ENCODE measurements around the gene KLHL6.
"Not testable (repeated sequence)": the region's sequence is repeated elsewhere in the genome, so short reads cannot be mapped to it uniquely, and the experiment has no call there.

KLHL6 gene

DNA sequence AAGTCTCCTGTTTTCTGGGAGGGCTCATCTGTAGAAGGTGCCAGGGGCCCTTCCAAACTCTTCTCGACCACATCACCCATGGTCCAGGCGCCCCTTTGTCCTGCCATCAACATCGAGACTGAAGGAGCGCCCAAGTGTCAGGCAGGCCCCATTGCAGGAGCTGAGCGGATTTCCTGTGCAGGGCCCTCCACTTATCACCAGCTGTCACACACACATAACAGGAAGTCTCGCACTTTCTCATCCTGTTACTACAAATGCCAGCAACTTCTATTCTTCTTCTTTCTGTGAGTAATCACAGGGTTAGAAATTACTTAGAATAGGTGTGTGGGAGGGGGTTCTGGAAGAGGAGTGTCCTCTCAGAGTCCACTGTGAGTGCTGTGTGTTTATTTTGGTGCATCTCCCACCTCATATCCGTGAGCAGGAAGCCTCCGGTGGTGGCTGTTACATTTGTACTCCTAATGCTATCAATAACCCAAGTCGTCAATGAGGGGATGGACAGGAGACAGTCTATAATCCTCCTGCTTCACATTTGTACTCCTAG is at the start of gene KLHL6:
KLHL6 (minus strand) TSS at position 166 of the 541 bp plus-strand sequence; CDS start at position 113, 53 bp downstream.
- FAIRE-seq: no peak

DNA sequence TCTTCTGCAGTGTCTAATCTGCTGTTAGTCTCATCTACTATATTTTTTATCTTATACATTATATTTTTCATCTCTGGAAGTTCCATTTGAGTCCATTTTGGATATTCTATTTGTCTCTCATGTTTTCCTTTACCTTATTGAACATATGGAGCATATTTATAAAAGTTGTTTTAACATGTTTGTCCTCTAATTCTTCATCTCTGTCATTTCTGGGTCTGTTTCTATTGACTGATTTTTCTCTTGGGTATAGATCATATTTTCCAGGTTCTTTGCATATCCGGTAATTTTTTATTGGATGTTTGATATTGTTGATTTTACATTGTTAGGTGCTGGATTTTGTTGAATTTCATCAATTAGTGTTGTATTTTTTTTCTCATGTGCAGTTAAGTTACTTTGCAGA is 42.5 kb upstream of the KLHL6 start:
- no peak for FAIRE-seq

GRCh38 chr3:183594636-183595035 is 39.1 kb upstream of the KLHL6 start:
- no peak for FAIRE-seq

- no peak for FAIRE-seq
Measured at GRCh38 chr3:183592821-183593220, 37.3 kb upstream of the KLHL6 start.

GRCh38 chr3:183591881-183592521 is 36.5 kb upstream of the KLHL6 start:
- no peak for FAIRE-seq

- no peak for FAIRE-seq
Measured at GRCh38 chr3:183590442-183590841, 34.9 kb upstream of the KLHL6 start.

DNA sequence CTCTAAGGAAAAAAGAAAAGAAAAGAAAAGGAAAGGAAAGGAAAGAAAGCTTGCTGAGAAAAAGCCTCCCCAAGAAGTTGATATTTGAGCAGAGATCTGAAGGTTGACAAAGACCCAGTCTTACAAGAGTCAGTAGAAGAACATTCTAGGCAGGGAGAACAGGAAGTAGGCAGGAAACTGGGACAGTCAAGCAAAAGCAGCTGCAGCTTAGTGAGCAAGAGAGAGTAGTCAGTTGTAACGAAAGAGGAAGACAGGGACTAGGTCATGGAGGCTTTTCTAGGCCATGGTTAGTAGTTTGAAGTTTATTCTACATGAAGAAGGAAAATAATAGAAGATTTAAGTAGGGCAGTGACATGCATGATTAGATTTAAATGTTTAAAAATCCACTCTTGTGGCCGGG is 31.8 kb upstream of the KLHL6 start:
- FAIRE-seq: no peak

- FAIRE-seq: no peak
Measured at GRCh38 chr3:183586477-183586876, 31.0 kb upstream of the KLHL6 start.

- FAIRE-seq: no peak
Measured at GRCh38 chr3:183584914-183585280, 29.4 kb upstream of the KLHL6 start.

GRCh38 chr3:183584246-183584913 is 28.9 kb upstream of the KLHL6 start:
- FAIRE-seq: no peak

- FAIRE-seq: no peak
Measured at GRCh38 chr3:183583331-183584245, 28.1 kb upstream of the KLHL6 start.

GRCh38 chr3:183582161-183582560 is 26.7 kb upstream of the KLHL6 start:
- FAIRE-seq: no peak

DNA sequence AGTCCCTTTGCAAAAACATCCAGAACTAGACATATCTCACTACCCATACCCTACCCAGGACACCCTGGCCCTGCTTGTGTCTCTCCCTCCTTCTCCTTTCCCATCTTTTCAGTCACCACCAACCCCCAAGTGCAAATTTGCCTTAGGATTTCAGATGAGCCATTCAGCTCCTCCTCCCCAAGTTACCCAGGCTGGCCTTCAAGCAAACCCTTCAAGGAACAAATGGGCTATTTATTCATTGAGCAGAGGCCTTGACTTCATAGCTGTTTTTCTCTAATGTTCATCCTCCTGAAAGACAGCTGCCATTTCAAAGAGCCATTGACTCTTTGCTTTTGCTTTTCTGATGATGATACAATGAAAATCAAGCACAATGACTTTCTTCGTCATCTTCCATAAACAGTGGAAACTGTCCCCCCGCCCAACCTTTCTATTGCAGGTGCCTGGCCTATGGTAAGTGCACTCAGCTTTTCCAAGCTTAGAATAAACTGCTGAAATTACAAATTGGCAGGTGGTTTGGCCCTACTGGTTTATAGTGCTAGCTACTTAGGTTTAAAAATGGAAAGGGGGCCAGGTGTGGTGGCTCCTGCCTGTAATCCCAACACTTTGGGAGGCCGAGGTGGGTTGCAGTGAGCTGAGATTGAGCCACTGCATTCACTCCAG is 26.1 kb upstream of the KLHL6 start:
- no peak for FAIRE-seq

- FAIRE-seq: no peak
Measured at GRCh38 chr3:183579967-183580900, 24.7 kb upstream of the KLHL6 start.

- FAIRE-seq: no peak
Measured at GRCh38 chr3:183578179-183578578, 22.7 kb upstream of the KLHL6 start.

- no peak for FAIRE-seq
Measured at GRCh38 chr3:183577346-183577745, 21.8 kb upstream of the KLHL6 start.

GRCh38 chr3:183576487-183577107 is 21.1 kb upstream of the KLHL6 start:
- FAIRE-seq: no peak

DNA sequence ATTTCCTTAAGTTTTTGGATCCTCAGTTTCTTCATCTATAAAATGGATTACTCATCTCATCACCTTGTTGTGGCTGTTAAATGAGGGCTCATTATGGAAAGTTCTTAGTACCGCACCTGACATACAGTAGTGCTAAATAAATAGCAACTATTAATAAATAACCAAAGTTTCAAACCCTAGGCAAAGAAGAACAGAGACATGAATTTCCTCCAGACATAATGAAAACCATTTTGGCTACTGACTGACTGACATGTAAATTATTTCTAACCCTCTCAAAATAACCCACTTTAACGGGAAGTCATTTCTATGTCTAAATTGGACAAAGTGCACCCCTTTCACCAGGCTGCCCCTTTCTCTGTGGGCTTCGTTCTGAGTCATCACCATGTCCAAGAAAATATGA is 17.4 kb upstream of the KLHL6 start:
- no peak for FAIRE-seq

- FAIRE-seq: not testable (repeated sequence)
Measured at GRCh38 chr3:183570191-183570590, 14.7 kb upstream of the KLHL6 start.

- FAIRE-seq: no peak
Measured at GRCh38 chr3:183566880-183567279, 11.4 kb upstream of the KLHL6 start.

GRCh38 chr3:183564046-183564445 is 8.5 kb upstream of the KLHL6 start:
- FAIRE-seq: no peak

Measured in endometrium (tissue), 2 donors.